ENCODE results near the gene TERT.

GRCh38 chr5:1219768-1220100 lies 75.1 kb downstream of the TERT start:
- TF ChIP-seq CTCF (conservative IDR thresholded peaks at IDR 0.05; ENCODE audit: low read depth, low read length) (no peak), SMC3 (IDR thresholded peaks at IDR 0.05; ENCODE audit: low read depth, low read length) (no peak), CEBPB (IDR thresholded peaks at IDR 0.05; ENCODE audit: low read depth, low read length) (no peak), RFX5 (IDR thresholded peaks at IDR 0.05; ENCODE audit: low read depth, low read length) (no peak), MXI1 (IDR thresholded peaks at IDR 0.05; ENCODE audit: borderline replicate concordance, low read depth, low read length) (no peak), POLR2A (IDR thresholded peaks at IDR 0.05; ENCODE audit: low read depth, low read length) (no peak), MAZ (IDR thresholded peaks at IDR 0.05; ENCODE audit: borderline replicate concordance, low read depth, low read length) (no peak), CHD1 (IDR thresholded peaks at IDR 0.05; ENCODE audit: low read depth, low read length) (no peak)
